SU-DHL-6 (cell line): Measurements from ENCODE around the gene OTULIN.

Experiments used
- H2AFZ ChIP-seq: fragments of 200-600 bp; sonication (generic); 2 replicates; pipeline ENCODE4 v1.6.1; 2014; ENCODE audit warnings: low read depth, mild to moderate bottlenecking, moderate library complexity, mixed read lengths, antibody characterized with exemption, low read length; ENCODE audit not compliant: severe bottlenecking
- H3F3A ChIP-seq: fragments of 200-600 bp; shearing (Covaris generic); 2 replicates; pipeline ENCODE4 v1.6.0; 2016; ENCODE audit warnings: antibody characterized with exemption, mild to moderate bottlenecking; ENCODE audit not compliant: insufficient read depth
- H3K27ac ChIP-seq: fragments of 200-600 bp; sonication (generic); 2 replicates; pipeline ENCODE4 v1.5.1; 2016; ENCODE audit warnings: low read depth, mild to moderate bottlenecking, low read length, moderate library complexity, mixed read lengths
- H3K27me3 ChIP-seq: fragments of 200-600 bp; sonication (generic), shearing (Covaris generic); 2 replicates; pipeline ENCODE4 v1.6.0; 2014; ENCODE audit warnings: mild to moderate bottlenecking, low read length
- H3K36me3 ChIP-seq: fragments of 200-600 bp; sonication (generic); 2 replicates; pipeline ENCODE4 v1.6.1; 2014; ENCODE audit warnings: mild to moderate bottlenecking, low read length, mixed read lengths
- H3K4me2 ChIP-seq: fragments of 300-600, 200-600 bp; shearing (Covaris generic), sonication (generic); 2 replicates; pipeline ENCODE4 v1.6.0; 2014; ENCODE audit warnings: low read length, low read depth, mild to moderate bottlenecking; ENCODE audit not compliant: poor library complexity, severe bottlenecking
- H3K4me3 ChIP-seq: fragments of 200-600 bp; sonication (generic); 2 replicates; pipeline ENCODE4 v1.5.1; 2014; ENCODE audit warnings: antibody characterized with exemption, low read length, mild to moderate bottlenecking, mixed read lengths; ENCODE audit not compliant: insufficient read depth, poor library complexity, severe bottlenecking
- H3K79me2 ChIP-seq: fragments of 200-600 bp; sonication (generic); 2 replicates; pipeline ENCODE4 v1.6.1; 2014; ENCODE audit warnings: mild to moderate bottlenecking, low read length, moderate library complexity; ENCODE audit not compliant: insufficient read depth
- H3K9ac ChIP-seq: fragments of 200-600 bp; sonication (generic); 2 replicates; pipeline ENCODE4 v1.7.0; 2014; ENCODE audit warnings: mild to moderate bottlenecking, low read length
- H3K9me2 ChIP-seq: fragments of 200-600 bp; sonication (generic); replicated peaks from 2 replicates; pipeline ENCODE4 v1.6.1; 2014; ENCODE audit warnings: low read length; ENCODE audit not compliant: insufficient read depth
- H3K9me3 ChIP-seq: fragments of 200-600 bp; sonication (generic); 2 replicates; pipeline ENCODE4 v1.6.1; 2014; ENCODE audit warnings: low read length, mixed read lengths; ENCODE audit not compliant: insufficient read depth
- H4K20me1 ChIP-seq: fragments of 200-600 bp; sonication (generic); 2 replicates; pipeline ENCODE4 v1.6.1; 2014; ENCODE audit warnings: low read depth, mild to moderate bottlenecking, antibody characterized with exemption, low read length, moderate library complexity, mixed read lengths
- CTCF ChIP-seq: fragments of 200-600 bp; sonication (generic); IDR thresholded peaks from one replicate; pipeline ENCODE4 v1.5.1; 2017; ENCODE audit warnings: antibody characterized with exemption, mild to moderate bottlenecking, low read length, moderate library complexity; ENCODE audit not compliant: insufficient read depth, poor library complexity, severe bottlenecking
- EZH2phosphoT487 ChIP-seq: fragments of 200-600 bp; sonication (generic), shearing (Covaris generic); conservative IDR thresholded peaks from 2 replicates; pipeline ENCODE4 v1.6.1; 2018; ENCODE audit warnings: mild to moderate bottlenecking, antibody characterized with exemption, low read length, moderate library complexity, mixed read lengths

OTULIN gene

GRCh38 chr5:14660833-14661232, 3.7 kb upstream of the OTULIN start:
- Histone ChIP-seq H3K27me3 (no peaks in the 10 kb centered on the region), H3K4me2 (no peak overlapping the region), H3K9me2 (no peaks in the 10 kb centered on the region), H4K20me1 (no peaks in the 10 kb centered on the region), H3K9ac (no peak overlapping the region), H3K79me2 (peaks cover 15% of the 10 kb centered on the region), H3K9me3 (no peaks in the 10 kb centered on the region), H2AFZ (no peak overlapping the region), H3K27ac (no peak overlapping the region), H3K4me3 (no peak overlapping the region), H3K36me3 (no peaks in the 10 kb centered on the region), H3F3A (peaks cover 6% of the 10 kb centered on the region)
- TF ChIP-seq CTCF = no peak

- H3K9ac ChIP-seq = no peak overlapping the region
- no peak overlapping the region for H3K4me3 ChIP-seq
- H3K27ac ChIP-seq = no peak overlapping the region
- H3K27me3 ChIP-seq = no peaks in the 10 kb centered on the region
- no peaks in the 10 kb centered on the region for H3K9me2 ChIP-seq
- H3K9me3 ChIP-seq = no peaks in the 10 kb centered on the region
- H4K20me1 ChIP-seq = peaks cover 15% of the 10 kb centered on the region; the same call in 1 of the 2 replicates
- no peak overlapping the region for H2AFZ ChIP-seq
- no peak overlapping the region for H3K4me2 ChIP-seq
- H3K36me3 ChIP-seq = peaks cover 7% of the 10 kb centered on the region; the same call in 1 of the 2 replicates
- H3F3A ChIP-seq = peaks cover 15% of the 10 kb centered on the region
- no peak for TF ChIP-seq EZH2phosphoT487
- TF ChIP-seq CTCF = no peak
- peaks cover 35% of the 10 kb centered on the region for H3K79me2 ChIP-seq
Measured at GRCh38 chr5:14662721-14663260, 1.7 kb upstream of the OTULIN start.

GRCh38 chr5:14663734-14664269, 716 bp upstream of the OTULIN start:
- Histone ChIP-seq H3K4me3 (peak overlapping the region; percentile 84), H3K27ac (peak overlapping the region; percentile 76), H3K4me2 (peak overlapping the region; percentile 94), H3K79me2 (peaks cover 45% of the 10 kb centered on the region), H3K9ac (peak overlapping the region; percentile 91), H3F3A (peaks cover 15% of the 10 kb centered on the region), H3K9me2 (no peaks in the 10 kb centered on the region), H3K36me3 (peaks cover 7% of the 10 kb centered on the region; the same call in 1 of the 2 replicates), H2AFZ (peak overlapping the region; percentile 98), H4K20me1 (peaks cover 21% of the 10 kb centered on the region; the same call in 1 of the 2 replicates), H3K9me3 (no peaks in the 10 kb centered on the region), H3K27me3 (no peaks in the 10 kb centered on the region)
- TF ChIP-seq EZH2phosphoT487 (no peak), CTCF (no peak)
